COLO668 (cell line): ENCODE data around the gene BABAM2.

Experiments used
- DNase-seq: peaks from one replicate; lab custom pipeline; 2025; ENCODE audit not compliant: unreplicated experiment; lab: John Stamatoyannopoulos, UW

The BABAM2 gene

GRCh38 chr2:28155086-28155485 lies 264.6 kb downstream of the BABAM2 start:
- no peak for DNase-seq

- peak; percentile 24 for DNase-seq
These were observed 265.1 kb downstream of the BABAM2 start for GRCh38 chr2:28155627-28156026.

- DNase-seq, result no peak
These were observed 268.3 kb downstream of the BABAM2 start for GRCh38 chr2:28158791-28159190.

GRCh38 chr2:28160986-28161425 lies 270.5 kb downstream of the BABAM2 start:
- no peak for DNase-seq

GRCh38 chr2:28161466-28161865 lies 270.9 kb downstream of the BABAM2 start:
- DNase-seq, result no peak

- no peak for DNase-seq
These were observed 272.0 kb downstream of the BABAM2 start for GRCh38 chr2:28162564-28162963.

GRCh38 chr2:28163028-28163427 lies 272.5 kb downstream of the BABAM2 start:
- no peak for DNase-seq

GRCh38 chr2:28163627-28164279 lies 273.2 kb downstream of the BABAM2 start:
- DNase-seq, result no peak

GRCh38 chr2:28164280-28164801 lies 273.8 kb downstream of the BABAM2 start:
- DNase-seq, result no peak

- DNase-seq, result no peak
These were observed 274.6 kb downstream of the BABAM2 start for GRCh38 chr2:28165087-28165635.

GRCh38 chr2:28166956-28167355 lies 276.4 kb downstream of the BABAM2 start:
- DNase-seq, result no peak

- no peak for DNase-seq
These were observed 277.8 kb downstream of the BABAM2 start for GRCh38 chr2:28168376-28168775.

- DNase-seq, result no peak
These were observed 279.0 kb downstream of the BABAM2 start for GRCh38 chr2:28169492-28169891.

- DNase-seq, result no peak
These were observed 281.8 kb downstream of the BABAM2 start for GRCh38 chr2:28172114-28172898.

- DNase-seq, result no peak
These were observed 282.8 kb downstream of the BABAM2 start for GRCh38 chr2:28173377-28173776.

- no peak for DNase-seq
These were observed 283.7 kb downstream of the BABAM2 start for GRCh38 chr2:28174211-28174610.

- DNase-seq, result peak; percentile 18
These were observed 284.5 kb downstream of the BABAM2 start for GRCh38 chr2:28175028-28175427.

- no peak for DNase-seq
These were observed 288.4 kb downstream of the BABAM2 start for GRCh38 chr2:28178946-28179345.

GRCh38 chr2:28181801-28182200 lies 291.3 kb downstream of the BABAM2 start:
- no peak for DNase-seq

- no peak for DNase-seq
These were observed 291.8 kb downstream of the BABAM2 start for GRCh38 chr2:28182348-28182747.

- DNase-seq, result no peak
These were observed 294.6 kb downstream of the BABAM2 start for GRCh38 chr2:28185153-28185552.

- no peak for DNase-seq
These were observed 295.4 kb downstream of the BABAM2 start for GRCh38 chr2:28185891-28186290.
